CD1c-positive myeloid dendritic cell (primary cell): ENCODE data around the gene SEZ6L.

Source experiments
- DNase-seq: peaks from one replicate; pipeline ENCODE4 v3.0.0-alpha.2; 2016; ENCODE audit errors: extremely low spot score

SEZ6L gene

GRCh38 chr22:26169315-26170111 lies at the start of gene SEZ6L:
Gene SEZ6L, plus strand, starts transcription at chr22:26169462. Its CDS starts 208 bp downstream, at chr22:26169670.
- DNase-seq: peak; percentile 49

GRCh38 chr22:26122920-26123468 lies 46.3 kb upstream of the SEZ6L start:
- no peak for DNase-seq

- DNase-seq: no peak
Observed at GRCh38 chr22:26124991-26125725, 44.1 kb upstream of the SEZ6L start.

GRCh38 chr22:26127126-26127525 lies 42.1 kb upstream of the SEZ6L start:
- DNase-seq: no peak

DNA sequence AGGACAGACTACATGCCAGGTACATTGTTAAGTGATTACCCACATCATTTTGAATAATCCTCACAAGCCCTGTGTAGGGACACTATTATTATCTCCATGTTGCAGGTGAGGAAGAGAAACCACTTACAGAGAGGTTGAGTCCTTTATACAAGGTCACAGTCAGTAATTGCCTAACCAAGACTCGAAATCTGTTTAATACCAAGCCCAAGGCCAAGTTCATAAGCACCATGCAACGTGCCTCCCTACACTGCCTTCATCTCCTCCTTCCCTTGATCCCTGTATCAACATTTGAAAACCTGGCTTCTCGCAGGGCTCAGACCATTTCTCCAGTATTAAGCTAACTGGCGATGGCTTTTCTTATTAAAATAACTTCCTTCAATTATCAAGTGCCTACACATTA lies 41.7 kb upstream of the SEZ6L start:
- no peak for DNase-seq

DNA sequence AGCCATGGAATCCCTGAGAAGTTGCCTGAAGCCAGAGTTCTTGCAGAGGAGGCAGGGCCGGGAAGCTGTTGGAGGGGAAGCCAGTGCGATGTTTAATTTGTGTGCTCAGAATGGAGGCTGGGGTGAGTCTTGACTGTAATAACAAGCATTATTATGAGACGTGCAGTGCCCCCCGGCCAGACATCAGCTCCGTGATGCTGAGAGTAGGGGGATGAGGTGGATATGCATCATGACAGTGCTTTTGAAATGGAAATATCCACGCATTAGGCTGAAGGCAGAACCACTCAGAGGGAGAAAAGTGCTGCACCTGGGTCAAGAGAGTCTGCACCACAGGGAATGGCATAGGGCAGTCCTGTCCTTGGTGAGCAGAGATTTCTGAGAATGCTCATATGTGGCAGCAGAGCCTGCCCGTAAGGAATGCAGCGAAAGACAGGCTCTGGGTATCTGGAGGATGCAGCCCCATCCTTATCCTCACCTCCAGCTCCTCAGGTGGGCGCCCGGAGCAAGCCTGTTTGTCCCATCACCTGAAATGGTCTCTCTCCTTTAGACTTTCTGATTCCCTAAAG lies 37.6 kb upstream of the SEZ6L start:
- DNase-seq: no peak

GRCh38 chr22:26134654-26135330 lies 34.5 kb upstream of the SEZ6L start:
- DNase-seq: no peak

- no peak for DNase-seq
Observed at GRCh38 chr22:26135806-26136205, 33.5 kb upstream of the SEZ6L start.

DNA sequence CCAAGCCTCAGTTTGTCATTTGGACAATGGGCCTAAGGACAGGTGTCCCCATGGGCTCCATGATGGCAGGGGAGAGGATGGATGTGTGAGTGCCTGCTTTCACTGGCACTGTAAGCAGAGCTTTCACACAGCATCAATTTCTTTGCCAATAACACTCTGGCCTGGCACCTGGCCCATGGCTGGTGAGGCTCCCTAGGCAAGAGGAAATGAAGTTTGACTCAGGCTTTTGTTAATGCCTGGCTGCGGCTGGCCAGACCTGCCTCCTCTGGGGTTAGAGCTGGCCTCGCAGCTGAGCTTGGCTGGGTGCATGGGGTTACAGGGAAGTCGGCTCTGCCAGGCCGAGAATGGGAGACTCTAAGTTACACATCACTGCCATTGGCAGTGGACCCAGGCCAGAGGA lies 30.0 kb upstream of the SEZ6L start:
- DNase-seq: no peak

DNA sequence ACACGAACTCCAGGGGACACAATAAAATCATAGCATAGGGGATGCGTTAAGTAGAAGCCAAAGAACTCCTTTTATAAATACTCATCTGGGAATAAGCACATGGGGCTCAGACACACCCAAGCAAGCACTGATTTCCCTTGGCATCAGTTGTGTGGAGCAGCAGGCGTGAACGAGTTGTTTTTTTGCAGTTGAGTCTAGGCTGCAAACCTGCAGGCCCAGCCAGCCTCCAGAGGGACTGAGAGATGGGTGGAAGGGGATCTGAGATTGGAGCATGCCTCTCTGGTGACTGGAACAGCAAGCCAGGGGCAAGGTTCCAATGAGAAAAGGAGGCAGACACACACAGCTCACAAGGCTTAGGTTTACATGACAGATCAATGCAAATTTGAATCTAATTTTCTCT lies 27.4 kb upstream of the SEZ6L start:
- DNase-seq: no peak

DNA sequence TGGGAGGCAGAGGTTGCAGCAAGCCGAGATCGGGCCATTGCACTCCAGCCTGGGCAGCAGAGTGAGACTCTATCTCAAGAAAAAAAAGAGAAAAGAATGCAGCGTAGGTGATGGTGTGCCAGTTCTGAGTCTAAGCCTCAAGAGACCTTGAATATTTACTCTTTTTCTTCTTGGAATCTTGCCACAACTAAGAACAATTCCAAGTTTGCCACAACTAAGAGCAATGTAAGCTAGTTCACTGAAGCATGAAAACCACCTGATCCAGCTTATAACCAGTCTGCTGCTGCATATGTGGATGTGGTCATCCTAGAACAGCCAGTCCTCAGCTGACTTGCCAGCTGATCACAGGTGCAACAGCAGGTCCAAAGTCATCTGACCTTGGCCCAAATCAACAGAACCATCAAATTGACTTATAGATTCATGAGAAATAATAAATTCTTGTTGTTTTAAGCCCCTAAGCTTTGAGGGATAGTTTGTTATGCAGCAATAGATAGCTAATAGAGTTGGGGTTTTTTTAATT lies 25.4 kb upstream of the SEZ6L start:
- no peak for DNase-seq

DNA sequence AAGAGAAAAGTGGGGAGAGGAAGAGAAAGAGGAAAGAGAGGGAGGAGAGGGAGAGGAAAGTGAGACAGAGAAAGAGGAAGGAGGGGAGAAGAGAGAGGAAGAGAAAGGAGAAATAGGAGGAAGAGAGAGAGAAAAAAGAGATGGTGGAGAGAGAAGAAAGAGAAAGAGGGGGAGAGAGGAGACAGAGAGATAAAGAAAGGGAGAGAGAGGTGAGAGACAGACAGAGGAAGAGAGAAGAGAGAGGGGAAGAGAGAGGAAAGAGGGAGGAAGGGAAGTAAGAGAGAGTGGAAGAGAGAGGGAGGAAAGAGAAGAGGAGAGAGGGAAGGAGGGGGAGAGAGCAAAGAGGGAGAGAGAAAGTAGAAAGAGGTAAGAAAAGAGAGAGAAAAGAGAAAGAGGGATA lies 9.4 kb upstream of the SEZ6L start:
- DNase-seq: no peak

- no peak for DNase-seq
Observed at GRCh38 chr22:26161746-26162145, 7.5 kb upstream of the SEZ6L start.

DNA sequence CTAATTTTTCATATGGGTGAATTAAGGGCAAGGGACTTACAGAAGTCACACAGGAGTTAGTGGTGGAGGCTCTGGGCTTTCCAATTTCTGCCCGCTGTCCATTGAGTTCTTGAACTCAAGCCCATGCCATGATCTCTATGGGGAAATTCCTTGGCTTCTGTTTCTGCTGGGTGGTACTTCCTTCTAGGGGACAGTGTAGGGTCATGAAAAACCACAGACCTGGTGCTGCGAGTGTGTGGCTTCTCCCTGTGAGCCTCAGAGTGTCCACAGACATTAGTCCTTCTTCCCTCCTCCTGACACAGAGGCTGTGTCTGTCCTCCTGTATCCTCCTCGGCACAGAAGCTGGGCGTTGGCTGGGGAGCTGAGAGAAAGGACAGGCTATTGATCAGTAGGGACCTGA lies 6.3 kb upstream of the SEZ6L start:
- DNase-seq: no peak

- no peak for DNase-seq
Observed at GRCh38 chr22:26164174-26164573, 5.1 kb upstream of the SEZ6L start.

DNA sequence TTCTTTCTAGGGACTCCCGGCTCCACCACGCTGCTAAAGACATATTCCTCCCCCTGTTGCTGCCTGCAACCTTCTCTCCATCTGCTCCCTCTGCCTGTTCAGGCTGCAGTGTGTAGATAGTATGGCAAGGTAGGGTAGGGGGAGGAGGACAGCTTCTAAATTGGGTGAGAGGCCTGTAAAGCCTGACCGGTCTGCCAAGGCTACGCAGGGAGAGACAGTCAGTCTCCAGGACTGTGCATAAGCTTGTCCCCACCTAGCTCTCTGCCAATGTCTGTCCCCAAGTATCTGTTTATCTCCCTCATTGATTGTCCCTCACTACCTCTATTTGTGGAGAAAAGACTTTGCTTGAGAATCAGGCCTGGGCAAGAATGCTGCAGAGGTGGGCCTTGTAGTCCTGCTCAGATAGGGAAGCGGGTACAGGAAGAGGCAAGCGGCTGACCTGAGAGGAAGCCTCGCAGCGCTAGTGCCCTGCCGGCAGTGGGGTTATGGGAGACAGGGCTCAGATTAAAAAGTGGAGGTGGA lies 871 bp upstream of the SEZ6L start:
- peak; percentile 24 for DNase-seq

- DNase-seq: no peak
Observed at GRCh38 chr22:26168939-26169314, 335 bp upstream of the SEZ6L start.

DNA sequence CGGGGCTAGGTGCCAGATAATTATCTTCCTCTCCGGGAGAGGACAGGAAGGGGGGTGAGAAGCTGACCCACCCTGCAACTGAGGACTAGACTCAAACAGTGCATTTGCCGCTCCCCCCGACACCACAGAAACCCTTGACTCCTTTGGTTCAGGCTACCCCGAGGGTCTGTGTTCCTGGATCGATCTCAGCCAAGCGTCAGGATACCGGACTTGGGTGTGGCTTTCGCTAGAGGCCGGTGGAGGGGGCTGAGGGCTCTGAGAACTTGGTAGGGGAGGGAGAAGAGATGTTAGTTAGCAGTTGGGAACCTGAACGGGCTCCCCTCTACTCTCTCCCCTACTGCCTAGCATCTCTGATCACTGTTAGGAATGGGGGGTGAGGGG lies 840 bp downstream of the SEZ6L start:
- no peak for DNase-seq

DNA sequence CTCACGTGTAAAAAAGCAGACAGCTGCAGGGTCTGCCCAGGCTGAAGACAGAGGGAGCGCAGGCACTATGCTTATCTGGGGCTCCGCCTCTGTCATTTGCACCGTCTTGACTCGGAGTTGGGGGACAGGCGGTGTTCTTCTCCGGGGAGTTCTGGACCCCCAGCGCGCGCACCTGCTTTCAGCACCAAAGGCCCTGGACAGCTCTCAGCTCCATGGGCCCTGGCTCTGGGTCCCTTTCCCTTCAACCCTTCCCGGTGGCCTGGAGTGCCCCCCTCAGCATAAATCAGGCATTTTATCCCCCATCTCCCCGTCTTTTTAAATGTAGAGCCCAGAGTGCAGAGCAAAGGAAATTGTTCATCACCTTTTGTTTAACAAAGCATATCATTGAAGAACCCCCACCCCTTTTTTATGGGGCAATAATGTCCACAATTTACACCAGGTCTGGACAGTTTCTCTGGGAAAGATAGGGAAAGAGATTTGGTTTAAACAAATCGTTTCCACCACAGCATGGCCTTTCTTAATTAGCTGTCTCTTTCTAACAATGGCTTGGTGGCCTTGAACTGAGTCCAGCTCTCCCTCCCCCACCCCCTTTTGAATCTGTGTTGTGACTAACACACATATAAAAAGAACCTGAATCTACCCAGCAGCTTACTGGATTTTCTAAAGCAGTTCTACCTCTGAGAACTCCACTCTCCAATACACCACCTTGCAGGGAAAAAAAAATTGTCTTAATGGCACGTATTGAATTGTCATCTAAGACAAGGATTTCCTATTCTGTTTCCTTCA lies 1.7 kb downstream of the SEZ6L start:
- no peak for DNase-seq

- DNase-seq: peak; percentile 28
Observed at GRCh38 chr22:26172389-26172990, 3.2 kb downstream of the SEZ6L start.
